Activated CD8-positive, alpha-beta memory T cell treated with anti-CD3 and anti-CD28 coated beads, Interleukin-2, amount 50 U/mL, for 24 hours (primary cell): ENCODE data around the gene EPN1.
A peak's percentile ranks its signal among the peaks of the same experiment; 100 is the strongest.

ENCODE experiments used
- DNase-seq: peaks from one replicate; pipeline ENCODE4 v3.0.0-alpha.2; 2020; ENCODE audit errors: extremely low read depth

EPN1 gene

DNA sequence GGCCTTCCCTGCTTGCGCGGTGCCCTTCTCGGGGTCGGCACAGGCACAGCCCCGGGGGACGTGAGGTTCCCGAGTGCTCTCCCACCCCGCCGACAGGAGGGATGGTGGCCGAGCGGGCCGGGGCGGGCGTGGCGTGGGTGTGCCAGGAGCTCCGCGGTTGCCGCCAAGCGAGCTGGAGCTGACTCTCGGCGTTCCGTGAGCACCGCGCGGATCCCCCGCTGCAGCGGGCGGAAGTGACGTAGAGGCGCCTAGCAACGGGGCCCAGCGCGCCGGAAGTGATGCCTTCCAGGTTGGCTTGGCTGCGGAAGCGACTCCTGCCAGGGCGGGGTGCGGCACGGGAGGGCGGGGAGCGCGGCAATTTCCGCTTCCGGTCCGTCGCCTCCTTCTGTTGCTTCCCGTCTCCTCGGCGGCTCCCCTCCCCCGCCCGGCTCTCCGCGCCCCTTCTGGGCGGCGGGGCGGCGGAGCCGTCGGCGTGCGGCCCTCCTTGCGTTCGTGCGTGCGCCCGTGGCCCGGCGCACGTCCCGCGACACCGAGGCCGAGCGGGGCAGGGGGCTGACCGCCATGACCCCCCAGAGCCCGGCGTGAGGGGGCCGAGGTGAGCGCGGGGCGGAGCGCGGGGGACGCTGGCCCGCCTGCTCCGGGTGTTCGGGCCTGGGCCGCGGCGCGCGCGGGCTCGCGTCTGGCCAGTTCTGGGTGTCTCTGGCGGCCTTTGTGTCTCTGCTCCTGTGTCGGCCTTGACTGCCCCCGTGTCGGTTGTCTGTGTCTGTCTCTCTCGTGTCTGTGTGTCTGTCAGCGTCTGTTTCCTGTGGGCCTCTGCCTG is at the start of gene EPN1:
Gene EPN1 (plus strand): TSS at position 386 of the 820 bp plus-strand sequence. CDS start 3,402 bp downstream, outside the sequence.
- peak; percentile 94 for DNase-seq

DNA sequence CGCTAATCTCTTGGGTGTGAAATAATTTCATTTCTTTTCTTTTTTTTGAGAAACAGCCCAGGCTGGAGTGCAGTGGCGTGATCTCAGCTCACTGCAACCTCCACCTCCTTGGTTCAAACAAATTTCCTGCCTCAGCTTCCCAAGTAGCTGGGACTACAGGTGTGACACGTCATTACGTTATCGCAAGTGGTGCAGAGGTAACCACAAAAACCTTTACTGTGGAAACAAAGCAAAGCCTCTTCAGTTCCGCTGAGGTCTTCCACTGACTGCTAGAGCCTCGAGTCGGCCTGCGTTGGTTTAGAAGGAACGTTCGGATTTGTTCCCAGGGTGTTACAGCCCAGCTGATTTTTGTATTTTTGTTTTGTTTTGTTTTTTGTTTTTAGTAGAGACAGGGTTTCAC is 48.7 kb upstream of the EPN1 start:
- no peak for DNase-seq

DNA sequence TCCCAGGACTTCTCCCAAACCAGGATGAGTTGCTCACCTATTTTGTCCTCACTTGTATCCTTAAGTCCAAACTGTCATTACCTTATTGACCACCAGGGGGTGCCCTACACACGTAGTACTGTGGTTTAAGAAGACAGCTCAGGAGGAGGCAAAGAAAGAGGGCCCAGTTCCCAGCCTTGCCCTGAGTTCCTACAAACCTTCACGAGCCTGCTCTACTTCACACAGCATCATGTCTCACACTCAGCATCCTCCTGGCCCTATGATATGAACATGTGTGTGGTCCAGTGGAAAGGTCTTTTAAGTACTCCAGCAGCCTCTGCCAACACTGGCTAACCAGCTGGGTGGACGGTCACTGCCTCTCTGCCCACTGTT is 42.6 kb upstream of the EPN1 start:
- DNase-seq, result peak; percentile 88

DNA sequence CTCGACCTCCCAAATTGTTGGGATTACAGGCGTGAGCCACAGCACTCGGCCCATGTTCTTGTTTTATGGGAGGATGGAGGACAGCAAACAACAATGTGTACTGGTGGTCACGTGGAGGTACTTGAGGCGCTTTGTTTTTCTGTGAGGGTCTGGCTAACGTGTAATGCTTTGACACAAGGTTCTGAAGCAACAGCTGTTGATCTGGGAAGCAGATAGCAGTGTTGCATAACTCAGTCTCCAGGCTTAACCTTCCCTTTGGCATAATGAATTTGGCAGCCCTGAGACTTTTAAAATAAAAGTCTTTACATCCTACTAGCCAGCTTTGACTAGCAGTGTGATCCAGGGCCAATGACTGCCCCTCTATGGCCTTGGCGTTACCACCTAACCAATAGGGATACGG is 41.2 kb upstream of the EPN1 start:
- DNase-seq, result no peak

DNA sequence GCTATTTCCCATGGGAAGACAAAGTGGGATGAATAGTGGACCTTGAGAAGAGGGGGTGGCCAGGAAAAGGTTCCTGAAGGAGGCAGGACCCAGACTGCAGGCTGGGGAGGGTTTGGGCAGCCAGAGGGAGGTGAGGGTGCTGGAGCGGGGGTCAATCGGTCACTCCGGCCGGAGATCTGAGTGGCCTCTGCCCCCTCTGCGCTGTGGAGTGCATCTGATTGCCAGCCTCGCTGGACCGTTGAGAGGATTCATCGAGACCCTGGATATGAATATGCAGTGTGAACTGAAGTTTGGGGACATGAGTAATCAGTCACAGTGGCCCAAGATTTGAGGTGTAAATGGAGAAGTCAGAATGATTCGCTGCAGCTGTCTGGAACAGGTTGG is 39.7 kb upstream of the EPN1 start:
- no peak for DNase-seq

DNA sequence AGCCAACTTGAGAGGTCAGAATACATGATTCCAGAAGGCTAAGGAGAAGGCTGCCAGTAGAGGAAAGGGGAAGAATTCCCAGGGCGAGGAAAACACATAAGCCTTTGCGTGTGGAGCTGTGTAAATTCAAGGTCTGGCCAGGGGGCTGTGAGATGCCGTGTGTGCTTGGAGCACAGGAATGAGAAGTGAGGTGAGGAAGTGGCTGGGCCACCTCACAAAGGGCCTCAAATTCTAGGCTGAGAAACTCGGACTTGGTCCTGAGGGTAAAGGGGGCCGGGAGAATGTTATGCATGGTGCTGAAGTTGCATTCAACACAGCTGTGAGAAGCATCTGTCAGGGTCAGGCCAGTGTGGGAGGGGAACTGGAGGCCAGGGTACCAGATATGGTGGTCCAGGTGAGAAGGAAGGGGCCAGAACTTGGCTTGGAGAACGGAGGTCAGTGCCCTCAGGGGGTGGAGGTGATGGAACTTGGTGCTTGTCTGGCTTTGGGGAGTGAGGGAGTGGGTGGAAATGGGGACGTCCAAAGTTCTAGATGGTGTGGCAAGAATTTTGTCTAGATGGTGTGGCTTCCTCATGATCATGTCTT is 39.1 kb upstream of the EPN1 start:
- DNase-seq, result no peak

DNA sequence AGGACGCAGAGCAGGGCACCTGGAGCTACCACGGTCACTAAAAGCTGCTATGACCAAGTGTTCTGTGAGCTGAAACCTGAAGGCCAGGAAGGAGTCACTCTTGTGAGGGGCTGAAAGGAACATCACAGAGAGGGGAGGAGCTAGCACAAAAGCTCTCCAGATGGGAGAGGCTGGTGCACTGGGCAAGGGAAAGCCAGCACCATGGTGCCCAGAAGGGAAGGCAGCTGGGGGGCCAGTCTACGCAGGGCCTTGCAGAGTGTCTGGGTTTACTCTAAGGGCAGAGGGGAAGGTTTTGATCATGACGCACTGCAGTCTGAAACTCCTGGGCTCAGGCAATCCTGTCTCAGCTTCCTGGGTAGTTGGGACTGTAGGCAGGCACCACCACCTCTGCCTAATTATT is 38.3 kb upstream of the EPN1 start:
- no peak for DNase-seq

DNA sequence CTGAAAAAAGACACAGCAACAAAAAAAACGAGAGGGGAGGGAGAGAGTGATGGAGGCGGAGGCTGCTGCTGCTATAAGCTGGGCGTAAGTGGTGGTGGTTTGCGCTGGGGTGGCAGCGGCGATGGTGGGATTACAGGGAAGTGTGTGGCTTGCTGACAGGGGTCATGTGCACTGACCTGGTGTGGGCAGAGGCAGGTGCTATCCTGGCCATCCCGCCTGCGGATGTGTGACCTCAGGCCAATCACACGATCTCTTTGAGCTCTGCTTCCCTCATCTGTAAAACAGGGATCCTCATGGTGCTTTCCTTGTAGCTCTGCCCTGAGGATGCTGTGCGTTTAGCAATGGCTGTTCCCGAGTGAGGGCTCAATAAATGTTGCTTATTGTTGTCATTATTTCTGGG is 37.5 kb upstream of the EPN1 start:
- no peak for DNase-seq

DNA sequence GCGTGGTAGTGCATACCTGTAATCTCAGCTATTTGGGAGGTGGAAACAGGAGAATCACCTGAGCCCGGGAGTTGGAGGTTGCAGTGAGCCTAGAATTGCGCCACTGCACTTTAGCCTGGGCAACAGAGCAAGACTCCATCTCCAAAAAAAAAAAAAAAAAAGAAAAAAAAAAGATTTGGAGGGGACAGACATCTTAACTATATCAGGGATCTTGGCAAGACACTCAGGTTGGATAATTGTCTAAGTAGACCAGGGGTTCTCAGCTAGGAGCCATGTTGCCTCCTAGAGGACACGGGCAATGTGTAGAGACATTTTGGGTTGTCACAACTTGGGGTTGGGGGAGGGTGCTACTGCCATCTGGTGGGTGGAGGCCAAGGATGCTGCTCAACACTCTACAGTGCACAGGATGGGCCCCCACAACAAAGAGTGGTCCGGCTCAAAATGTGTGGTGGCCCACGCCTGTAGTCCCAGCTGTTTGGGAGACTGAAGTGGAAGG is 36.1 kb upstream of the EPN1 start:
- DNase-seq, result no peak

DNA sequence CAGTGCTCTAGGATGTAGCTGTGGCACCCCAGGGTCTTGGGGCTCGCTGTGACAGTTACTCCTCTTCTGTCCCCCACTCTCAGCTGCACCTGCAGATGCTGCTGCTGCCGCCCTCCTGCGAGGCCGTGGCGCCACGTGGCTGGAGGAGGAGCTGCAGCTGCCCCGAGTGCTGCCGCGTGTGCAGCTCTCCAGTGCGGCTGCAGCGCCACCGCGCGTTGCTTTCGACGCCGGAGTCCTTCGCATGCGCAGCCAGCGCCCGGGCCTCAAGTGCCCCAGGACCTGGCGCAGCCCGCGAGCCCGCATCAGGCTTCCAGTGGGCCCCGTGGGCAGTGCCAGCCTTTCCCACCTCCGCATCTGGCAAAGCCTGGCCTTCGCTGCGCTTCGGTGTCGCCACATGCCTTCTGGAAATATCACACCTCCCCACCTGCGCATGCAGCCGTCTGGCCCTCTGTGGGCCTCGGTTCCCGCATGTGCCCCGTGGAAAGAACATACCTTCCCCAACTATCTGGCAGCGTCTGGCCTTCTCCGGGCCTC is 34.9 kb upstream of the EPN1 start:
- DNase-seq, result no peak

DNA sequence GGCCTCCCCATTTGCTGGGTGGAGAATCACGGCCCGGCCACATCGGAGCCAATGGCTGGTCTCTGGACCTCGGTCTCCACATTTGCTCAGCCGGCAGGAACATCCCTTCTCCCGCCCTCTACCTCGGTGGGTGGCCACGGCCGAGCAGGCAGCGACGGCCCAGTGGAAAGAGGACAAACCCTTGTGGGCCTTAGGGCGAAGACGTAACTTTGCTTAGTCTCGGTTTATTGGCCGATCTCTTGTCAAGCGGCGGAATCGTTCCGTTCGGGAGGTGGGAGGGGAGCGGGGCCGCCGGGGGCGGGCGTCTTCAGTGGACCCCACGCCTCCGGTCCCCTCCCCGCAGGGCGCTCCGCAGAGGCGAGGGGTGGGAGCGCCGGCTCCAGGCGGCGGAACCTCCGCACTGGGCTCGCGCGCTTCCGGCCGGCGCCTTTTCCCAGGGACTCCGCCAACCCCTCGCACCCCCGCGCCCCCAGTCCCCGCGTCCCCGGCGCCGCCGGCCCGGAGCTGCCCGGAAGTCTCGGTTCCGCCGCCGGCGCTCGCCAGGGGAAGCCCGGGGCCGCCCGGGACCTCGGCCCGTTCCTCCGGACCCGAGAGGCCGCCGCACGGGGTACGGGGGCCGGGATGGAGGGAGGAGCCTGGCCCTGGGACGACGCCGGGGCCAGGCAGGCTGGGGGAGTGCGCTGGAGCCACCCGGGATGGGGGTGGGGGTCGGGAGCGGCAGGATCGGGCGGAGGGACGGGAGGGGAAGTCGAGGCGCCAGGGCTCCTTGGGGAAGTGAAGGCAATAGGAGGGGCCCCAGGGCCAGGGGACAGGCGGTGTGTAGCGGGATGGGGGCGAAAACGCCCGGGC is 34.2 kb upstream of the EPN1 start, which contains the start of gene ZNF580:
Gene ZNF580 (plus strand): TSS at position 426 of the 849 bp plus-strand sequence. CDS start 1,507 bp downstream, outside the sequence.
- no peak for DNase-seq

DNA sequence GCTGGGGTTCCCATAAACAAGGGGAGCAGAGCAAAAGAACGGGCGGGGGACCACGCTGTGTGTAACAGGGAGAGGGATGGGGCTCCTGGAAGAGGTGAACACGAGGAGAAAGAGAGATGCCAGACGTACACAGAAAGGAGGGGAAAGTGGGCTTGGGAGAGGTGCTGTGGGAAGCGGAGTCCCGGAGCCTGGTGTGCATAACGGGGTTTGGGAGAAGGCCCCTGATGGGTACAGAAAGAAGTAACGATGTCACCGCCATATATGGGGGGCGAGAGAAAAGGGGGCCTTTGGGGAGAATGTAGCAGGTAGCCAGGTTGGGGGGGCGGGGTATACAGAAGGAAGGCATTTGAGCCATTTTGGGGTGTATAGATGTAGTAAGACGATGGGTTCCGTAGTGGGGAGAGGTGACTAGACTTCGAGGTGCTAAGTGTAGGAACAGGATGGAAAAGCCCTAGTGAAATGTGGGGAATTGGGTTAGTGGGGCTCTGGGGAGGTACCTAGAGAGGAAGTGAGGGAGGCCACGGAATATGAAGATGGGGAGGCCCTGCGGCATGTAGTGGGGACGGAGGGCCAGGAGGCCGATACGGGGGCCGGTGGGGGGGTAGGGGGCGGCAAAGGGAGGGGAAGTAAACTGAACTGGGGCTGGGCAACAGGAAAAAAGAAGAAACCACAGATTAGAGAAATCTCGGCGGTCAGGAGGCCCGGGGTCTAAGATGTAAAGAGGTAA is 33.4 kb upstream of the EPN1 start:
- no peak for DNase-seq

DNA sequence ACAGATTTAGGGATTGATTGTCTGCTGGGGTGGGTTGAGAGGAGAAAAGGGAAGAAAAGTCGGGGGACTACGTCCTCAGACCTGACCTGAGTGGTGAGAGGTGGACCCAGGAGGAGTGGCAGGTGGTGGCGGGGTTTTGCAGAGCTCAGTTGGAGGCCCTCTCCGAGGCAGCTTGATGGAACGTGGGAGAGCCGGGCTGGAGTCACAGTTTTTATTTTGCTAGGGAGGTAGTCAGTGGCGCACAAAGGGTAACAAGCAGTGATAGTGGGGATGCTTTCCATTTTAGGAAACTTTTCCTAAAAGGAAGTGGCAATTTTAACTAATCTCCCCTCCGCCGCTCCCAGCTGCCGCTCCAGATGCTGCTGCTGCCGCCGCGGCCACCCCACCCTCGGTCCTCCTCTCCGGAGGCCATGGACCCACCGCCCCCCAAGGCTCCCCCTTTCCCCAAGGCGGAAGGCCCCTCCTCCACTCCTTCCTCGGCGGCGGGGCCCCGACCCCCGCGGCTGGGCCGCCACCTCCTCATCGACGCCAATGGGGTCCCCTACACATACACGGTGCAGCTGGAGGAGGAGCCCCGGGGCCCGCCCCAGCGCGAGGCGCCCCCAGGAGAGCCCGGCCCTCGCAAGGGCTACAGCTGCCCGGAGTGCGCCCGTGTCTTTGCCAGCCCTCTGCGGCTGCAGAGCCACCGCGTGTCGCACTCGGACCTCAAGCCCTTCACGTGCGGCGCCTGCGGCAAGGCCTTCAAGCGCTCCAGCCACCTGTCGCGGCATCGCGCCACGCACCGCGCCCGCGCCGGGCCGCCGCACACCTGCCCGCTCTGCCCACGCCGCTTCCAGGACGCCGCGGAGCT is 32.6 kb upstream of the EPN1 start:
- no peak for DNase-seq

DNA sequence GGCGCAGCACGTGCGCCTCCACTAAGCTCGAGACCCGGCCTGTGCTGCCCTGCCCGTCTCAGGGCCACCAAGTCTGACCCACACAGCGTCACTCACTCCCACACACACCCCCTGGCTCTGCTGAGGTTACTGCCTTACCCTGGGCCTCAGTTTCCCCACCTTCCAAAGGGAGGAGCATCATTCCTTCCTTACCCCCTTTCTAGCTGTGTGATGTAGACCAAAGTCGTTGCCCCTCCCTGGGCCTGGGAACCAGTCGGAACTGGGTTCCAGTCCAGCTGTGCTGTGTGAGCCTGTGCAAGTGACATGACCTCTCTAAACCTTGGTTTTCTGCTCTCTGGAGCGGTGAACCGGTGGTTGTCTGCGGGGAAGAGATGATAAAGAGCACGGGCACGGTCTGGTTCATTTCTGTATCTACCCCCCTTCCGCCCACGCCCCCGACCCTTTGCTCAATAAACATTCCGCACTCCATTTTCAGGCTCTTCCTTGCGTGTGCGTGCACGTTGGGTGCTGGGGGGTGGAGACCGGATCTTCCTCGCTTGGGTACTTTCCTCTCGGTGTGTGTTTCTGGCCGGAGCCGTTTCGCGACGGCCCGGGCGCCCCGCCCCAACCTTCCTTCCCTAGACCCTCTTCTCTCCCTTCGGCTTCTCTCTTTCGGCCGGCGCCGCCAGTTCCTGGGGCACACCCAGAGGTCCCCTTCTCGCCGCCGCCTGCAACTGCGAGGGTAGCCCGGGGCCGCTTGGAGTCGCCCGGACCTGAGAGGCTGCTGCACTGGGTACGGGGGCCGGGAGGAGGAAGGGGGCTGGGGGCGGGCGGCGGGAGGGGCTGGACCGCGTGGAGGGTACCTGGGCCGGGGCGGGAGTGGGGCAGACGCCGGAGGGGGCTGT is 31.8 kb upstream of the EPN1 start, which contains the start of gene ZNF581:
Gene ZNF581 (plus strand): TSS at position 647 of the 884 bp plus-strand sequence. CDS start 923 bp downstream, outside the sequence.
- no peak for DNase-seq

DNA sequence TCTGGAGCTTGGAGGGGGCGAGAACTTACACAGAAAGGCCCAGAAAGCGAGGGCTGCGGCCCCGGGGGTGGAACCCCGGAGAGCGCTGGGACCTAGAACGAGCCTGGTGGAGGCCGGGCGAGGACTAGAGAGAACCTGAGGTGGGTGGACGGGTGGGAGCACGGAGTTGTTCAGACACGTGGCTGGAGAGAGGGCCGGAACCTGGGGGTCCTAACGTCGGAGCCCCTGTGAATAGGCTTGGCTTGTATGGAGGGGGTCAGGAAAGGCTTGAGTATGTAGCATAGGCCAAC is 31.2 kb upstream of the EPN1 start:
- no peak for DNase-seq

DNA sequence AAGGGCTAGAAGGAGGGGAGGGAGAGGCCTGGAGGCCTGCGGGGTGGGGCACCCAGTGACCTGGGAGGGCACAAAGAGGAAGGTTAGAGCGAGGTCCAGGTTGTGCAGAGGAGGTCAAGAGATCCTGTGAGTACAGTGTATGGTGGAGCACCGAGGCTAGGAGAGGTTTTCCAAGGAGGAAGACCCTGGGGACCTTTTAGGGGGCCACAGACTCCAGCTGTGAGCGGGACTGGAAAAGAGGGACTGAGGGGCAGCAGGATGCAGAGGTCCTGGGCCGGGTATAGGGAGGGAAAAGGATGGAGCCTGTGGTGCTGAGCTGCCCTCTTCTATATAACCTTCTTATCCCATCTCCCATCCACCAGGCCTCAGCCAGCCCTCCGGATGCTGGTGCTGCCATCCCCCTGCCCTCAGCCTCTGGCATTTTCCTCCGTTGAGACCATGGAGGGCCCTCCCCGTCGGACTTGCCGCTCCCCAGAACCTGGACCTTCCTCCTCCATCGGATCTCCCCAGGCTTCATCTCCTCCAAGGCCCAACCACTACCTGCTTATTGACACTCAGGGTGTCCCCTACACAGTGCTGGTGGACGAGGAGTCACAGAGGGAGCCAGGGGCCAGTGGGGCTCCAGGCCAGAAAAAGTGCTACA is 30.7 kb upstream of the EPN1 start:
- no peak for DNase-seq

DNA sequence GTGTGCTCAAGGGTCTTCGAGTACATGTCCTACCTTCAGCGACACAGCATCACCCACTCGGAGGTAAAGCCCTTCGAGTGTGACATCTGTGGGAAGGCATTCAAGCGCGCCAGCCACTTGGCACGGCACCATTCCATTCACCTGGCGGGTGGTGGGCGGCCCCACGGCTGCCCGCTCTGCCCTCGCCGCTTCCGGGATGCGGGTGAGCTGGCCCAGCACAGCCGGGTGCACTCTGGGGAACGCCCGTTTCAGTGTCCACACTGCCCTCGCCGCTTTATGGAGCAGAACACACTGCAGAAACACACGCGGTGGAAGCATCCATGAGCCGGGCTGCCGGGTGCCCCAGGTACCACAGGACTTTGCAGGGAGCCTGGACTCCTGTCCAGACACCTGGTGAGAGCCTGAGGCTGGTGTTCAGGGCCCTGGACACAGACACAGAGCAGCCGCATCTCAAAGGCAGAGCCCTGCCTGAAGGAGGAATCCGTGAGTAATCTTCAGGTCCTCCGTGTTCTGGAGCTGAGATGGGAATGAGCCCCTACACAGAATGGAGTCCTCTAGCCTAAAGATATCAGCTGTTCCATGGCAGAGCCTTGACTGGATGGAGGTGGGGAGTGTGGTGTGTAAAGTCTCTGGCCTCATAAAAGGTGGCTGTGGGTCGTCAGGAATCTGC is 30.0 kb upstream of the EPN1 start:
- DNase-seq, result no peak

DNA sequence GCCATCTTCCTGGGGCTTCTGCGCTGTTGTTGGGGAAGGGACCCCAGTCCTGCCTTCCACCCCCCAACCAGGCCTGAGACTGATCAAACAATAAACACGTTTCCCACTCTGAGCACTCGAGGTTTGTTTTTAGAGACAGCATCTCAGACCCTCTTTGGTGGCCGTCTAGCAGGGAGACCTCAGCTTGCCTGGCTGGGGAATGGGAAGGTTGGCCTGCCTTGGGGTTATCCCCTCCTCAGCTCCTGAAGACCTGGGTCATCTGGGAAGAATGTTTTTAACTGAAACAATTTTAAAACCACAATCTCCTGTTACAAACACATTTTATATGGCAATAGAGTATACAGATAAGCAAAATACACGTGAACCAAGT is 29.5 kb upstream of the EPN1 start:
- no peak for DNase-seq
